Transverse colon (tissue), 4 donors: ENCODE data around the gene ROBO1.

Experiments used
- EP300 ChIP-seq: sonication (generic); formaldehyde crosslinking; IDR thresholded peaks from one replicate; pipeline ENCODE4 v1.6.1; 2017; ENCODE audit warnings: antibody characterized with exemption, low read depth
- POLR2A ChIP-seq: fragments of 450-650 bp; IDR thresholded peaks from one replicate; pipeline ENCODE4 v1.6.1; 2016; ENCODE audit warnings: antibody characterized with exemption, mild to moderate bottlenecking, moderate library complexity
- POLR2AphosphoS5 ChIP-seq, 3 donors: sonication (generic); formaldehyde crosslinking; IDR thresholded peaks; one replicate each; pipeline ENCODE4 v1.6.1; 2016; ENCODE audit warnings: antibody characterized with exemption in 3 of 3
- TF ChIP-seq, protein P1 (sequence below), 5 experiments: fragments of 200-600 bp in 3 of 5; fragments of 450-650 bp in 2 of 5; sonication (generic) in 3 of 5; IDR thresholded peaks; 1 replicate in 2 of 5; 2 replicates in 3 of 5; pipeline ENCODE4 v1.5.1; 2016 to 2017; ENCODE audit warnings: antibody characterized with exemption in 5 of 5, inconsistent platforms in 3 of 5, mild to moderate bottlenecking in 2 of 5, moderate library complexity in 1 of 5

GRCh38 chr3:78970656-78971055 lies 797.1 kb downstream of the ROBO1 start:
- TF ChIP-seq, protein P1, sequence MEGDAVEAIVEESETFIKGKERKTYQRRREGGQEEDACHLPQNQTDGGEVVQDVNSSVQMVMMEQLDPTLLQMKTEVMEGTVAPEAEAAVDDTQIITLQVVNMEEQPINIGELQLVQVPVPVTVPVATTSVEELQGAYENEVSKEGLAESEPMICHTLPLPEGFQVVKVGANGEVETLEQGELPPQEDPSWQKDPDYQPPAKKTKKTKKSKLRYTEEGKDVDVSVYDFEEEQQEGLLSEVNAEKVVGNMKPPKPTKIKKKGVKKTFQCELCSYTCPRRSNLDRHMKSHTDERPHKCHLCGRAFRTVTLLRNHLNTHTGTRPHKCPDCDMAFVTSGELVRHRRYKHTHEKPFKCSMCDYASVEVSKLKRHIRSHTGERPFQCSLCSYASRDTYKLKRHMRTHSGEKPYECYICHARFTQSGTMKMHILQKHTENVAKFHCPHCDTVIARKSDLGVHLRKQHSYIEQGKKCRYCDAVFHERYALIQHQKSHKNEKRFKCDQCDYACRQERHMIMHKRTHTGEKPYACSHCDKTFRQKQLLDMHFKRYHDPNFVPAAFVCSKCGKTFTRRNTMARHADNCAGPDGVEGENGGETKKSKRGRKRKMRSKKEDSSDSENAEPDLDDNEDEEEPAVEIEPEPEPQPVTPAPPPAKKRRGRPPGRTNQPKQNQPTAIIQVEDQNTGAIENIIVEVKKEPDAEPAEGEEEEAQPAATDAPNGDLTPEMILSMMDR (IDR thresholded peaks at IDR 0.05) = no peak
- no peak for TF ChIP-seq POLR2A
- no peak for TF ChIP-seq EP300
- no peak for TF ChIP-seq POLR2AphosphoS5 (IDR thresholded peaks at IDR 0.05)
